Activated B cell treated with CpG ODN at 0.5 μM for 24 hours (primary cell): ENCODE measurements around the gene NDST1. TPM values are rescaled to one million over a fixed set of nuclear protein-coding genes. Genes with fewer than 3 reads are reported as not detected.

Experiments used
- ATAC-seq: fragments of 200-7000 bp; cut with Tn5 transposase; one replicate; pipeline ENCODE4 v1.10.0; 2021; ENCODE audit warnings: low read depth, mild to moderate bottlenecking, moderate library complexity
- CTCF ChIA-PET: fragments of 350-600 bp; sonication (Branson Sonifier 250); formaldehyde crosslinking; loops from one replicate; lab custom pipeline; 2021; ENCODE audit warnings: antibody characterized with exemption; lab: Charles Lee
- POLR2A ChIA-PET: fragments of 350-600 bp; sonication (Branson Sonifier 250); formaldehyde crosslinking; loops from one replicate; lab custom pipeline; 2021; ENCODE audit warnings: antibody characterized with exemption; lab: Charles Lee
- DNase-seq: peaks from one replicate; pipeline ENCODE4 v3.0.0; 2022
- H3K27ac Mint-ChIP-seq: one replicate; pipeline ENCODE4 v1.8.0; 2020; ENCODE audit warnings: mixed read lengths
- H3K27me3 Mint-ChIP-seq: one replicate; pipeline ENCODE4 v1.8.0; 2021; ENCODE audit warnings: mixed read lengths
- H3K36me3 Mint-ChIP-seq: one replicate; pipeline ENCODE4 v1.8.0; 2021; ENCODE audit warnings: low read depth, mixed read lengths
- H3K4me1 Mint-ChIP-seq: one replicate; pipeline ENCODE4 v1.8.0; 2021; ENCODE audit warnings: mixed read lengths
- H3K4me3 Mint-ChIP-seq: one replicate; pipeline ENCODE4 v1.8.0; 2020; ENCODE audit warnings: mild to moderate bottlenecking, mixed read lengths
- H3K9me3 Mint-ChIP-seq: one replicate; pipeline ENCODE4 v1.8.0; 2020; ENCODE audit warnings: mixed read lengths
- CTCF ChIP-seq: fragments of 200-600 bp; IDR thresholded peaks from one replicate; pipeline ENCODE4 v1.8.0; 2022; ENCODE audit warnings: antibody characterized with exemption, mild to moderate bottlenecking
- intact Hi-C: fragments of 100-400 bp; cut with micrococcal nuclease; formaldehyde crosslinking; loops from one replicate; pipeline ENCODE4 v1.15.1; 2024
- total RNA-seq: library from RNA; stranded (reverse); gene quantifications from 2 replicates; pipeline ENCODE4 v1.2.3, GENCODE V29; 2022

The NDST1 gene
- total RNA-seq, 1 donor from 2014 or later, result 8.1 TPM

- DNase-seq (no peak), ATAC-seq (no peak)
- ChIA-PET POLR2A (interaction anchor here (0.7 kb wide), 1 partner anchor 52 kb away, joined by 4 read pairs; no protein-coding TSS in a partner anchor), CTCF (no interaction called here)
- intact Hi-C loops, result no loop called here
- Mint-ChIP-seq H3K27me3 (no peaks in the 10 kb centered on the region), H3K4me1 (no peaks in the 10 kb centered on the region), H3K4me3 (no peak overlapping the region), H3K9me3 (peaks cover 2% of the 10 kb centered on the region), H3K27ac (no peak overlapping the region), H3K36me3 (peaks cover 45% of the 10 kb centered on the region)
- TF ChIP-seq CTCF, result no peak
Measured at GRCh38 chr5:150535611-150536010, 27.7 kb downstream of the NDST1 start.

- H3K9me3 Mint-ChIP-seq, result peaks cover 2% of the 10 kb centered on the region
- no peaks in the 10 kb centered on the region for H3K27me3 Mint-ChIP-seq
- H3K36me3 Mint-ChIP-seq, result peaks cover 48% of the 10 kb centered on the region
- no peak for ATAC-seq
- intact Hi-C loops, result no loop called here
- POLR2A ChIA-PET, result interaction anchor here (0.6 kb wide), 1 partner anchor 116 kb away, joined by 3 read pairs; no protein-coding TSS in a partner anchor
- H3K4me3 Mint-ChIP-seq, result no peak overlapping the region
- no peak for TF ChIP-seq CTCF
- no peak for DNase-seq
- H3K27ac Mint-ChIP-seq, result no peak overlapping the region
- CTCF ChIA-PET, result no interaction called here
- no peaks in the 10 kb centered on the region for H3K4me1 Mint-ChIP-seq
Measured at GRCh38 chr5:150538007-150538917, 30.3 kb downstream of the NDST1 start.

GRCh38 chr5:150539206-150539605 lies 31.3 kb downstream of the NDST1 start:
- Mint-ChIP-seq H3K36me3 (peaks cover 48% of the 10 kb centered on the region), H3K4me1 (no peaks in the 10 kb centered on the region), H3K4me3 (no peak overlapping the region), H3K27ac (no peak overlapping the region), H3K9me3 (peaks cover 2% of the 10 kb centered on the region), H3K27me3 (no peaks in the 10 kb centered on the region)
- ChIA-PET CTCF (interaction anchor here (0.6 kb wide), 1 partner anchor 579 kb away, joined by 5 read pairs; no protein-coding TSS in a partner anchor), POLR2A (interaction anchor here (0.6 kb wide), 1 partner anchor 115 kb away, joined by 3 read pairs; no protein-coding TSS in a partner anchor)
- TF ChIP-seq CTCF, result no peak
- ATAC-seq (no peak), DNase-seq (no peak)
- intact Hi-C loops, result no loop called here

GRCh38 chr5:150540042-150540441 lies 32.1 kb downstream of the NDST1 start:
- Mint-ChIP-seq H3K36me3 (peaks cover 42% of the 10 kb centered on the region), H3K4me1 (no peaks in the 10 kb centered on the region), H3K27ac (no peak overlapping the region), H3K9me3 (peaks cover 2% of the 10 kb centered on the region), H3K27me3 (no peaks in the 10 kb centered on the region), H3K4me3 (no peak overlapping the region)
- ChIA-PET POLR2A (no interaction called here), CTCF (no interaction called here)
- no peak for ATAC-seq
- intact Hi-C loops, result no loop called here
- no peak for TF ChIP-seq CTCF
- no peak for DNase-seq

GRCh38 chr5:150540615-150541396 lies 32.9 kb downstream of the NDST1 start:
- Mint-ChIP-seq H3K27ac (no peak overlapping the region), H3K27me3 (no peaks in the 10 kb centered on the region), H3K4me3 (no peak overlapping the region), H3K4me1 (no peaks in the 10 kb centered on the region), H3K36me3 (peaks cover 40% of the 10 kb centered on the region), H3K9me3 (peaks cover 2% of the 10 kb centered on the region)
- ChIA-PET POLR2A (no interaction called here), CTCF (no interaction called here)
- DNase-seq, result no peak
- ATAC-seq, result no peak
- no peak for TF ChIP-seq CTCF
- intact Hi-C loops, result no loop called here
